CD4-positive, alpha-beta T cell treated with Interferon alpha-2 for 1 hour (primary cell): ENCODE results near the gene PKHD1.

Experiments used
- DNase-seq, 2 donors: peaks; one replicate each; pipeline ENCODE4 v3.0.0-alpha.2; 2020 to 2022

Gene PKHD1

DNA sequence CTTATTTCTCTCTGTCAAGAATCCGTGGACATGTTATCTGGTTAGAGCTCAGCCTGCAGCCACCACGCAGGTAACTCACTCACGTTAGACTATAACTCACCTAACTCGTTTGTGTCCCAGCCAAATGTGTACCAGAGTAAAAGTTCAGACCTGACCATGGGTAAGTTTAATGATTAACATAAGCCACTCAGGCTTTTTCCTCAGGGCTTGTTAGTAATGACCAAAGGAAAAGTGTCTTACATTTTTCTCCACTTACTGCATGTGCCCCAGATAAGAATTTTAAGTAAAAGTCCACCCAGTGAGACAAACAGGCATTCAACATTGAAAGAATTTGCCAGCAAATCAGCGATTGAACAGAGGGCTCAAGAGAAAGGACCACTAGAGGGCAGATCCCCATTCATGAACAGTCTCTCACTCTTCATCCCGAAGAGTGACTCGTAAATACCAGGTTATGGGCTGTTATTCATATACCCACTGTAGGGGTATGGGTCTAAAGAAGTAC lies at the start of gene PKHD1:
Gene PKHD1, minus strand, starts transcription at position 116 of the 502 bp plus-strand sequence. CDS start 2,680 bp downstream, outside the sequence.
- no peak for DNase-seq

GRCh38 chr6:52136934-52137467 lies 49.6 kb upstream of the PKHD1 start:
- DNase-seq: no peak

- no peak for DNase-seq
Observed at GRCh38 chr6:52136055-52136454, 48.6 kb upstream of the PKHD1 start.

GRCh38 chr6:52135217-52135616 lies 47.8 kb upstream of the PKHD1 start:
- DNase-seq: no peak

- DNase-seq: no peak
Observed at GRCh38 chr6:52134011-52134410, 46.6 kb upstream of the PKHD1 start.

DNA sequence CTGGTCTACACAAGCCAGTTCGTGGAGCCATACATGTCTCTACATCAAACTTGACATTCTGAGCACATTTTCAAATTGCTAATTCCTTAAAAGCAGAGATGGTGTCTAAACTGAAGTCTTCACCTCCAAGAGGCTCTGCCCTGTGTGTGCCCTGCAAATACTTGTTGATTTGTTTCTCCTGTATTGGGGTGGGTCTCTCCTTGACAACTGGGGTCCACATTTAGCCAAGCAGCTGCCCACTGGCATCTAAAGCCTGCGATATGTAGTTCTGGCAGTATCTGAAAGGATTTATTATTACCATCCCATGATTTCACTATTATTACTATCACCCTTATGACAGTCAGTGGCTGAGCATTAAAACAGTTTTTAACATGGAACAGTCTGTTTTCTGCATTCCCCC lies 45.9 kb upstream of the PKHD1 start:
- no peak for DNase-seq

DNA sequence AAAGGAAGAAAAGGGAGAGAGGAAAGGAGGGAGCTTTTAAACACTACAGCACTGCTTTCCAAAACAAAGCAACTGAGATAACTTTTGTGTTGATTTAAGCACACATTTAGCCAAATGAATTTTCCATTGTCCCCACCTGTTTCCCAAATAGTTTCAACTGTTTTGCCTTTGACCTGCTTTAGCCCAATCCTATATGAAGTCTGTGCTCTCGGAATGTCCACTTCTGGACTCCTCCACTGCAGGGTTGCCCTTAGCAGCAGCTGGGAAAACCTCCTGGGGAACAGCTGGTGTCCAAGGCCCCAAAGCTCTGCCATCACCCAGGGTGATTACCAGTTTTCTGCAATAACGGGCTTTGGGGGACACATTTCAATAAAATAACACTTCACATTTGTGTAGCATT lies 44.9 kb upstream of the PKHD1 start:
- no peak for DNase-seq

DNA sequence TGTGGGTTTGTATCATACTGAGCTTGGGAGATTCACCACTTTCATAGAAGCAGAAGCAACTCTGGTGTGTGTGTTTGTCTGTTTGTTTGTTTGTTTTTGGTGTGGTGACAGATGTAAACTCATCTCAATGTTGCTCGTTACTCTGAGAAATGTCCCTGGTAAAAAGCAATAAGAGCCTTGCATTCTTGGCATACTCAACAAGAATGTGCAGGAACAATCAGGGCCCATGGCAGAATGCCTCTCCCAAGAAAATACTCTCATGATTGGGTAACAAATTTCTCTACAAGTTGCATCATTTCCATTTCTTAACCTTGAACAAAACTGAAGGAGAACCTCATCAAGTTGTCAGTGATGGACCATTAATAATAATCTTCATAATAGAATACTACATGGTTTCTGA lies 43.0 kb upstream of the PKHD1 start:
- no peak for DNase-seq

GRCh38 chr6:52127957-52128356 lies 40.5 kb upstream of the PKHD1 start:
- no peak for DNase-seq

- DNase-seq: no peak
Observed at GRCh38 chr6:52126231-52126630, 38.8 kb upstream of the PKHD1 start.

DNA sequence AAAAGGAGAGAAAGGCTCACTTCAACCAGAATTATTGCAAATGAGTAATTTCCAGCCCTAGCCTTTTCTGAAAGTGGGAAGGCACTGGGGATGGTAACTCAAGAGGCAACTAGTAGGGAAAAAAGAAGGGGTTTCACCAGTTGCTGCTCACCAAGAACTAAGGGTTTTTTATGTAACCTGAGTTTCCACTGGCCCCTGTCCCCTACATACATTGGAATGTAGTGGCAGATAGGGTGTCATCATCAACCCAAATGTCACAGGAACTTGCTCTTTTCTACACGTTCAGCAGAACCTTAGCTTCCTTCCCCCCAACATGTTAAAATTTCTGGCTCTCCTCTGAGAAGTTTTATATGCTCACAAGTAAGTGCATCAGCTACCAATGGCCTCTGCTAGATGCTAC lies 38.2 kb upstream of the PKHD1 start:
- DNase-seq: no peak

DNA sequence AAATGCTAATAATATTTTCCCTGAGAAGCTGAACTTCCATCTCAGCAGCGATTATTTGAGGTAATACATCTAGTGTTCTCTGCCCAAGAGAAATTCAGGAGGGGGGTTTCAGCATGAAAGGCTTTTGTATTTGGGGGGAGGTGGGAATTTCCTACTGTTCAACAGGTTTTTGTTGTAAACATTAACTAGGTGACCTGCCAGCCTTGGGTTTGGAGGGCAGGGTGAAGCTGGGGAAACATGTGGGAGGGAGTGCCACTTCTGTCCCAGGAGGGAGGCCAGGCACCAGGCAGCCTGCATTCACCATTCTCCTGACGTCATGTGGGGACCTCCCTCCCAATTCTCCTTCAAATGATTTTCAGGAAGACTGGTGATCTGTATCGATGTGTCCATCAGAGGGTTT lies 37.7 kb upstream of the PKHD1 start:
- no peak for DNase-seq

DNA sequence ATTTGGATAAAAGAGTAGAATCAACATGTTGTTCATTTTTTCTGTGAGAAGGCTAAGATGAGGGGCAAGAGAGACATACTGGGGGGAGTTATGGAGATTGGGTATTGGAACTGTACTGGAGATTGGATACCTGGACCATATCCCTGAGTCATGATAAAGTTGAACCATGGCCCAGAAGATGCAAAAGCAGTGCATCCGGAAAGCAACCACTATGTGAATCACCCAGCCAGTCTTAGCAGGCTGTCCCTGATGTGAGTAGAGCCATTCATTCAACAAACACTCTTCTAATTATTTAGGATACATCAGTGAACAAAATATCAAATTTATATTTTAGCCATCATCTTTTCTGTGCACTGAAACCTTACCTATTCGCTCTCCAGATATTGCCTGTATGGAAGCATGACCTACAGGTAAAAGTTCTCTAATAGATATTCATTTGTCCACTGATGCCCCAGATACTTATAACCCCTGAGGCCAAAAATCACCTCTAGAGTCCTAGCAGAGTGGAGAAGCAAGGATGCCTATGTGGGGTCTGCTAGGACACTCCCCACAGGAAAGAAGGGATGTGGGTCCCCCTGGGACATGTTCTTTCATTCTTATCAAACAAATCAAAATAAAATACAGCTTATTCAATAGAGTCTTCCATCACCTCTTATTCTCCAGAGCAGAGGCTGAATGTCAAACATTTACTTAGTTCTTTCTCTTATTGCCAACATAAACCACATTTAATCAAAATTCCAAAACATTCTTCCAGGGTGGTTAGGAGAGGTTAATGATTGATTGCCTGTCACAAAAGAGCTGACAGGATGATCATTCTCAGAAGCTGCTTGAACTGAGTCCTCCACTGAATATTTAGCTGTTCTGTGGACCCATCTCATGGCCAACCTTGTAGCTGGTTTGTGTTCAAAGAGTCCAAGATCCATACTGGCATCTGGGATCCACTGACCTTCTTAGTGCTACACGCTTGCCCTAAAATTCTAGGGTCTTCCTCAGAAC lies 37.0 kb upstream of the PKHD1 start:
- DNase-seq: no peak

- DNase-seq: no peak
Observed at GRCh38 chr6:52123251-52123650, 35.8 kb upstream of the PKHD1 start.

GRCh38 chr6:52117352-52117751 lies 29.9 kb upstream of the PKHD1 start:
- no peak for DNase-seq

- no peak for DNase-seq
Observed at GRCh38 chr6:52116605-52116948, 29.2 kb upstream of the PKHD1 start.

GRCh38 chr6:52115891-52116604 lies 28.6 kb upstream of the PKHD1 start:
- no peak for DNase-seq

GRCh38 chr6:52115145-52115741 lies 27.8 kb upstream of the PKHD1 start:
- DNase-seq: no peak

DNA sequence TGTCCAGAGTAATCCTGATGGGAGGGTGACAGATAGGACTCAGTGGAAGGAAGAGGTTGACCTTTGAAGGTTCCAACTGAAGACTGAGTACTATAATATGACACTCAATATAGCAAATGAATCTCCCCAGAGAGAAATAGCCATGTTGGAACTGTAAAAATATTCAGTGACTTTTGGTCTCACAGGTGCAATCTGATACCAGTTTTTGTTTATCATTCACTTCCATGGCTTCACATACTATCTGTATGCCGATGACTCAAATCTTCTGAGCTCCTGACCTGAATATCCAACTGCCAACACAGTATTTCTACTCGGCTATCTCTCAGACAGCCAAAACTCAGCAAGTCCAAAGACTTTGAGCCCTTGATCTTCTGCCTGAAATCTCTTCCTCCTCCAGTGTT lies 21.8 kb upstream of the PKHD1 start:
- no peak for DNase-seq

DNA sequence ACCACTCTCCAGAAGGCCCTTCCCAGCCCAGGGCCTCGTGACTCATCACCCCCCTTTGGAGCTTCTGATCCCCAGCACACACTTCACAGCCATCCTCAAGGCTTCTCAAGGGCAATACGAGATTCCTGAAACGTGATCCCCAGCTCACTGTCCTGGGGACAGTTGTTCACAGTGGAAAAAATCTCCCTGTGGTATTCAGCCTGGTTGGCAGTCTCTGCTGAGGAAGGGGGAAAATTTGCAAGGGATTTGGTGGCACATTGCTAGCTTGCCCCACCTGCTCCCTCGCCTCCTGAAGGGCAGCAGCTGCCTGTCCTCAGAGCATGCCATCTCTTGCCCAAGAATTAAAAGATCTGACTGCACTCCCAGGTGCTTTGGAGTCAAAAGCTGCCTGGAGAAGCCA lies 20.7 kb upstream of the PKHD1 start:
- DNase-seq: no peak

GRCh38 chr6:52106994-52107393 lies 19.6 kb upstream of the PKHD1 start:
- no peak for DNase-seq

GRCh38 chr6:52104979-52105378 lies 17.6 kb upstream of the PKHD1 start:
- no peak for DNase-seq

GRCh38 chr6:52103623-52104022 lies 16.2 kb upstream of the PKHD1 start:
- DNase-seq: no peak
